ENCODE data around the gene PLXNA4.

Gene PLXNA4

DNA sequence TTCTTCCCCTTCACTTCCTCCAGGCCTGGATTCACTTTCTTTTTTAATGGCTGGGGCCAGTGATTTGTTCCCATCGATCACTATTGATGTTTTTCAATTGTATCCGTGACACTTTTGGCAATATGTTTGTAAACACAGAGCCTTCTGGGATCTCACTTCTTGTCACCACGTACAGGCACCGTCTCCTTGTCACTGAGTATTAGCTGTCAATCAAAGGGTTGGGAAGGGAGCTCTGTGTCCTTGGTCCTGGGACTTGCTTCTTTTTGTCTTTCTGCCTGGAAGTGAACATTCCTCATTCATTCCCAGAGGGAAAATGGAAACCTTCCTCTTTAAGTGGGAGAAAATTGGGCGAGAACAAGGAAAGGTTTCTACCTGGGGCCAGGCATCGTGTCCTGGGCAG, 157.4 kb downstream of the PLXNA4 start:
- DNase-seq (ENCODE audit: low read depth in 3 of 3) = no peak

DNA sequence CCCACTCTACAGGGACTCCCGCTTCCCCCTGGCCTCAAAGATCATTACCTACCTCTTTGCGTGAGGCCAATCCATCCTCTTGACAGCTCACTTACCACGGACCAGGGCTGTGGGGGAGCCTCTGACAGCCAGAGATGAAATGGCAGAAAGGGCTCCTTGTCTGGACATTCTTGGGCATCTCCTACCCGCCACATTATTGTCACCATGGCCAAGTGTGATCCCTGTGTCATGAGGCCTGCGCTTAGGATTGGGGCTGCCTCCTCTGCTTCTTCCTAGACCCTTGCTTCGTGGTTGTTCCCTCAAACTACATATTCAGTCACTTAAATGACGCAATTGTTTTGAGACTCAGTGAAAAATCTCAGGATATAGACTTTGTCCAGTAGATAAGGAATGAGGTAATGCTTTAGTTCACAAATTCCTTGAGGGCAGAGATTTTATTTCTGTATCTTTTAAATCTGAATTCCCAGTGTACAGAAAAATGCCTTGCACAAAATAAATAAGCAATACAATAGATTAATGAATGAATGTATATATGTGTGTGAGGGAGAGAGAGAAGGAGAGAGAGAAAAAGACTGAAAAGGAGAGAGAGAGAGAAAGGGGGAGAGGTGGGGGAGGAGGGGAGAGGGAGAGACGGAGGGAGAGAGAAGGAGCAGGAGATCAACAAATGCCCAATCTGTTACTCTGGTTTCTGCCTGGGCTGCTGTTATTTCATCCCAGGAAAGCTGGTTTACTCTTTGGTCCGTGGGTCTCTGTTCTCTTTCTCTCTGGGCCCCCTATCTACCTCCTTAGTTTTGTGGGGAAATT, 159.0 kb downstream of the PLXNA4 start:
- no peak for DNase-seq (ENCODE audit: low read depth in 3 of 3)

DNA sequence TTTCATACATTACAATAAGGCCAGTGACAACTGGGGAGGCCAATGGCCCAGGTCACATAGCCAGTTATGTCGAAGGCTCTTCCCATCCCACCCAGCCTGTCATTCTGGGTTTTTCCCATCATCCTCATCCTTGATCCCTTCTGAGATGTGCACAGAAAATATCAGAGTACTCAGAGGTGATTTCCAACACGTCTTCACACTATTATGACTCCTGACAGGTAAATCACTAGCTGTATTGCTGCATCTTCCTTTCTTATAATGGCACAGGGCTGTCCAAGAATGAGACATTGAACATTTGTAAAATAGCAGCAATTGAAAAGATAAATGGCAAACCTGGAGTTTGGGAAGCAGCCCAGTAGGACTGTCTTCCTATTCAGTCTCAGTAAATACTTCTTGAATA, 159.9 kb downstream of the PLXNA4 start:
- DNase-seq (ENCODE audit: low read depth in 3 of 3) = no peak

DNA sequence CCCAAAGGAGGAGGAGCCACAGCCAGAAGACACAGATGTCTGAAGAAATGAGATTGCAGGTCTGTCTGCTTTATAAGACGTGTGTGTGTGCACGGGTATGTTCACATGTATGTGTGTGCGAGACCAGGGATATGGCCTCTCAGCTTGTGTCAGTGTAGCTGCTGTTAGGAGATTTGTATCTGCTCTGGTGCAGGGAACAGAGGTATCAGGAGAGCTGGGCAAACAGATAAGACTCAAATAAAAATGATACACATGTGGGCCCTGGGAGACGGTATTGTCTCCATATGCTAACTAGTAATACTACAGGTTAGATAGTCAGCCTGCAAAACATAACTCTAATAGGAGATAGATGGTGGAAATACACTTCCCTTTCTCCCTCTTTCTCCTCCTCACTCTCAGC, 161.0 kb downstream of the PLXNA4 start:
- no peak for DNase-seq (ENCODE audit: low read depth in 3 of 3)

DNA sequence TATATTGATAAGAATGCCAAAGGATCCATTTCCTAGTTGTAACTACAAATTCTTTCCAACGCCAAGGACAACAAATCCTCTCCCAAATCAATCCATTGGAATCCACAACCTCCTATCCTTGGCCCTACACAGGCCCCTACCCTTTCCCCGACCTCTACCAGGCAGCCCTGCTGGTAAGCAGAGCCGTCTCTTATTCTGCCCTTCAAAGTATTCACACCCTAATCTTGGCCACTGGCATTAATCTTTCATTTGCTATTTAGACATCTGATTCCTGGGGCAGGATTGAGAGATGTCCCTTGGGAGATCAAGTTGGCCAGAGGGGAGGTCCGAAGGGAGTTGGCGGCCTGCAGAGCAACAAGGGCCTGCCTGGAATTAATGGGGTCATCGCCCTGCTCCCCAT, 161.4 kb downstream of the PLXNA4 start:
- DNase-seq (ENCODE audit: low read depth in 3 of 3) = no peak

DNA sequence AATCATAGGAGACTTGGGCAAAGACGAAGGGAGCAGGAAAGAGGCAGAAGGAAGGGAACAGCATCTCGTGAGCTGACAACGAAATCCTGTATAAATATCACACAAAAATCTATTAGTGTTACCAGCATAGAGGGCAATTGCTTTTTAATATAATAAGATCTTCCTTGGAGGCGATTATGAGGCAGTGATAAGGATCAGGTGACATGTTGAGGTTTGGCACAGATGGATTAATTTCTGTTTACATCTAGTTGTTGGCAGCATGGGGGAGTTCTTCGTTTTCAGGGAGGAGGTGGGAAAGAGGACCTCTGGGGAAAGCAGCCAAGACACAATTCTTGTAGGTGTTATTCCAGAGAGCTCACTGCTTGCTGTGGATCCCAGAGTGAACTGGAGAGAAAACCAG, 163.8 kb downstream of the PLXNA4 start:
- no peak for DNase-seq (ENCODE audit: low read depth in 3 of 3)

DNA sequence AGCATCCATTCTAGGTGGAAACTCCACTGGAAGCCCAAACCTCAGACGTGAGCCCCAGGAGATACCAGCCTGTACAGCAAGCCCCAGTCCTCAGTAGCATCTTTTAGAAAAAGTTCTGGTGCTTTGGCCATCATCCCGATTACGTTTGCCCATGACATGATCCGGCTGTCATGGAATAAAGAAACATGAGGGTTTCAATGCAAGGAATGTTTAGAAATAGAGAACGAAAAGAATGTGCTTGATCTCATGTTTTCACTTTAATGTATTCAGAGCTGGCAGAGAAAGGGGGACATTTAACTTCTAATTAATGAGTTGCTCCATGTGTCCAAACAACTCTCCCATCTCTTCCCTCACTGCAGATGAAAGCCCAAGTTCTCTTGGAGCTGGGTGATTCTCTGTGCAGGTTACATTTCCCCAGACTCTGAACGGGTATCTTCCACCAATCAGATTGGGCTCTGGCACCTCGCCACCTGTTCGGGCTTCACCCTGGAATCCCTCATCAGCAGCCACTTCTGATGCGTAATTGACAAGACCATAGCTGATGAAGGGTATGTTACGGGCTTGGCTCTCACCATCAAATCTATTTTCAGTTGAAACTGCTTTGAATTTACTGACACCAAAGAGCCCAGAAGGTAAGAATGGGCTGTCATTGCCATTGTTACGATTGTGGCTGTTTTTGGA, 165.3 kb downstream of the PLXNA4 start:
- DNase-seq (ENCODE audit: low read depth in 3 of 3) = no peak

DNA sequence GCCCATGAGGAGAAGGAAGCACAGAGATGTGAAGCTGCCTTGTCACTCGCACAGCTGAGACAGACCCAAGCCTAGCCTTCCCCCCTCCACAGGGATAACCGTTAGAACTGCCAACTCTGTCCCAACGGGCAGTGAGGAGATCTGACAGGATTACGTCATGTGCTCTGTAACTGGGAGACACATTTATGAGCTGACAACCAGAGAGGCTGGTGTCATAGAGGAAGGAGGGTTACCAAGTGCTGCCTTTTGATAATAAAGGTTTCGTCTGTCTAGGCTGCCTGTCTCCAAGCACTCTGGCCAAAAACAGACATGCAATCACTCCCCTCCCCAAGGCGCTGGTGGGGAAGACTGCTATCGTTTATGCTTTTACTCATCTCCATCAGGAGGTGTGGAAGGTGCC, 165.9 kb downstream of the PLXNA4 start:
- no peak for DNase-seq (ENCODE audit: low read depth in 3 of 3)

DNA sequence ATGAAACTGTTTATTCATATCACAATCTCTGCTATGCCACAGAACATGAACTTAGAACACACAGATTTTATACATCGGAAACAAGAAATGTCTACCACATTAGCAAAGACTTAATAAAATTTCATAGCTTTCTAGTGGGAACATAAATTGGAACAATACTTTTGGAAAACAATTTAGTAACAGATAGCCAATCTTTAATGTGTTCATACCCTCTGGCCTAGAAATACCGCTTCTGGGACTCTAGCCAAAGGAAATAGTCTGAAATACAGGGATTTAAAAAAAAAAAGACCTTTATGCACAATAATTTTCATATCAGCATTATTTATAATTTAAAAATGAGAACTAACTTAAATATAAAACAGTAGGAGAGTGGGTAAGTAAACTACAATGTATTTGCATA, 168.5 kb downstream of the PLXNA4 start:
- no peak for DNase-seq (ENCODE audit: low read depth in 3 of 3)

DNA sequence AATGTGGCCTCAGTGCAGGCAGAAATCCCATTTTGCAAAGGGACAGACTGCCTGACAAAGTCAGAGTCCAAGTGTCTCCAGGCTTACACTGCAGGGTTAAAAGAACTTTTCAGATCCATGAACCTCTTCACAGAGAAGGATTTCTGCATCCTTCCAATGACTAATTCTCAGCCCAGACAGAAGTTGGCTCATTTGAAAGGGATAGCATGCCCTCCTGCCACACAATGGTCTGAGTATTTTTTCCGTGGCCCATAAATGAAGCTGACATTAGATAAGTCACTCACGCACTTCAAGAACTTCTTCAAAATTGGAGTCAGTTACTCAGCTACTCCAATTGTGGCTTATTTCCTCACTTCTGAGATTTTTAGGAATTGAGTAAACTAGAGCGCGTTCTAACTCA, 170.2 kb downstream of the PLXNA4 start:
- DNase-seq (ENCODE audit: low read depth in 3 of 3) = no peak

DNA sequence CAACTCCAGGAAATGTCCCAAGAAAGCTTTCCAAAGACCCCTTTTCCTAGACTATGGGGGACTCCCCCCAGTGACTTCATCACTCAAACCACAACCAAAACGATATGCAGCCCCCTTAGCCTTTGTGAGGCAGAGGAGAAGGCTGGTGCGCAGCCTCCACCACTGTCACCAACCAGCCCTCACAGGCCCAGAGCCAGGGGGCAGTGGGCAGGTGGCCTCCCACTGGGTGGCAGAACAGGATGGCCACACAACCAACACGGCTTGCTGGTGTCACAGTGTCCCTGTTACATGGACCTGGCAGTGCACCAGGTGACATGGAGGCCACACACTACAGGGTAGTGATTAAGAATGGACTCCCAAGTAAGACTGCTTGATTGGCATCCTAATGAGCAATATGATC, 172.0 kb downstream of the PLXNA4 start:
- DNase-seq (ENCODE audit: low read depth in 3 of 3) = no peak

DNA sequence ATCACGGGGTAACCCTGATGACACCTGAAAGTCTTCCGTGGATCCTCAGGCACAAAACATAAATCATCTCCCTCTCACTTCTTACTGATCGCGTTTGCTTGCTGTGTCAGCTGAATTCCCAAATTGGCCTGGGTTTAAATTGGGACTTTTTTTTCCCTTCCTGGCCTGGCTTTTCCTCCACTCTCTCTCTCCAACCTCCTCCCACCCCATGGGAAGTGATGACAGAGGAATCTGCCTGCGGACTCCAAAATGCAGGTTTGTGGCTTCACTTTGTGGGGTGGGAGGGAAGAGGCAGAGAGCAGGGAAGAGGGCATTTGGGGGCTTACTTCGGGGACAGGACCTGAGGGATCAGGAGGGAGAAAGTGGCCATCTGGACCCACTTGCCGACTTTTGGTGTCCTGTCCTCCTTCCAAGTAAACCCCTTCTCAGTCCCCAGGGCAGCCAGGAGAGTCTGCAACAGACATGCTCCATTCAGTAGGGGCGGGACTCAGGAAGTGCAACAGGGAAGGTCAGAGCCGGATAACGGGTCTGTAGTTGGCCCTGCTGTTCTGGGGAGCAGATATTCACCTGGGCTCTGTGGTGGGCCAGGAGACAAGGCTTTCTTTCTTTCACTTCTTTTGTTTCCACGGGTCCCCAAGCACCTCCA, 172.7 kb downstream of the PLXNA4 start:
- no peak for DNase-seq (ENCODE audit: low read depth in 3 of 3)

DNA sequence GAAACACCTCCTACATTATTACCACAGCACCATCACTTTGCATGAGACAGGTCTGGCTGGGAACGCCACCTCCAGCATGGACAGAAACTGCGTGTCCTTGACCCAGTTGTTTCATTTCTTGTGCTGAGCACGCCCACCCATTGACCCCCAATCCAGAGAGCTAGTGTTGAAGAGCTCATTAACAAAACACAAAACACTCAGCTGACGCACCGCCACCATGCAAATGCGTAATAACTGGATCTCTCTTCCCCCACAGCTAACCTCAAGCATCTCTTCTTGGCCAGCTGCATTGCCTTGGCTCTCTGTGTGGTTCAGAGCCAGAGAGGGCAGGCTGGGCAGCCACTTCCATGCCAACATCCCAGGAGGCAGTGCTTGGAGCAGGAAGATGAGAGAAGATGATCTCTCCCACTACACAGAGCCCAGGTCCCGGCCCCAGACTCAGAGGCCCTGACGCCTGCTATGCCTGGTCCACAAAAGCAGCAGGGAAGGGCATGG, 173.5 kb downstream of the PLXNA4 start:
- DNase-seq (ENCODE audit: low read depth in 3 of 3) = no peak

DNA sequence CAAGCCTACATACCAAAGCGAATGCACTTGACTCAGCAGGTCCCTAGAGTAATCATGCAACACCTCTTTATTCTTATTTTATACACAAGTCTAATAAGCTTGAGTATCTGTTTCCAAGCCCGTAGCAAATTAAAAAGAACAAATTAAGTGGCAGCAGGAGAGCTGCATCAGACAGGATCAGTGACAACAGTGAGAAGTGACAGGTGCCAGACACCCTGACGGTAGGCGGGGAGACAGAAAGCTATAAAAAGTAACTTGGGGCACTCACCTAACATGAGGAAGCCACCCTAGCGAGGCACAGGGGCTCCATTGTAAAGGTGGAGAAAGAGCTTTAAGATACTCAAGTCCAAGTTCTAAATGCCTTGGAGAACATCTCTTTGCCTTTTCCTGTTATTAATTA, 174.2 kb downstream of the PLXNA4 start:
- no peak for DNase-seq (ENCODE audit: low read depth in 3 of 3)

DNA sequence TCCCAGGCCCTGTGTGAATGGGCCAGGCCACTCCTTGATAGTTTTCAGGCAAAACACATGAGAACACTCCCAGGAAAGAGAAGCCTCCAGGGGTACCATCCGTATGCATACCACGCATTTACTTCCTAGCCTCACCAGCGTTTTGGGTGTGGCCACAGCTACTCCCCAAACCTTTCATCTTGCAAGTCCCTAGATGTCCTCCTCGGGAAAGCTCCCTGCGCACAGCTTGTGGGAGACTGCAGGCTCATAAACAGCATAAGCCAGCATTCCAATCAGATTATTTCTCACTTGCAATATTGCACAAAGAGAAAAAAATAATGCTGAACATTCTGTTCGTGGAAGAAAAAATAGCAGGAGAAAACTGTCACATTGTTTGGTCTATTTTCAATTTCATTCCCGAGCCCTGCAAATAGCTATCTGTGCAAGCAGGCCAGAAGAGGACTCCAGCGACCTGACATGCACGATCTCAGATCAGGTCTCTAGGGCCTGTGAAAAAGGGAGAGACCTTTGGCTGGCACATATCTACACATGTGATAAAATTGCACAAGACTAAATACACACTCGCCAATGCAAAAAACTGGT, 175.6 kb downstream of the PLXNA4 start:
- DNase-seq (ENCODE audit: low read depth in 3 of 3) = no peak

DNA sequence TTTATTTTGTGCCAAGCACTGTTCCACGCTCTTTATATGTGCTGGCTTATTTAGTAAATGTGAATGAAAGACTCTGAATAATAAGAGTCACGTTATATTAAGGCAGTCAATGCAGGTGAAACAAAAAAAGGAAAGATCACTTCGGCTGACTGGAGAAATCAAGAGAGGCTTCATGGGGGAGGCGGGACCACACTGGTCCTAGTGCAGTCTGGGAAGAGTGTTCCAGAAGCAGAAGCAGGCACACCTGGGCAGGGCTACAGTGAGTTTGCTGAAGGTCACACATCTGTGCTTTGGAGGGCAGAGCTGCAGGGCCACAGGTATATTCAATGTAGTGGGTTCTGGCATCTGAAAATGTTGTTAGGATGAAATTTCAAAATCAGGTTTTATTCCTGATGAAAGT, 176.9 kb downstream of the PLXNA4 start:
- no peak for DNase-seq (ENCODE audit: low read depth in 3 of 3)

DNA sequence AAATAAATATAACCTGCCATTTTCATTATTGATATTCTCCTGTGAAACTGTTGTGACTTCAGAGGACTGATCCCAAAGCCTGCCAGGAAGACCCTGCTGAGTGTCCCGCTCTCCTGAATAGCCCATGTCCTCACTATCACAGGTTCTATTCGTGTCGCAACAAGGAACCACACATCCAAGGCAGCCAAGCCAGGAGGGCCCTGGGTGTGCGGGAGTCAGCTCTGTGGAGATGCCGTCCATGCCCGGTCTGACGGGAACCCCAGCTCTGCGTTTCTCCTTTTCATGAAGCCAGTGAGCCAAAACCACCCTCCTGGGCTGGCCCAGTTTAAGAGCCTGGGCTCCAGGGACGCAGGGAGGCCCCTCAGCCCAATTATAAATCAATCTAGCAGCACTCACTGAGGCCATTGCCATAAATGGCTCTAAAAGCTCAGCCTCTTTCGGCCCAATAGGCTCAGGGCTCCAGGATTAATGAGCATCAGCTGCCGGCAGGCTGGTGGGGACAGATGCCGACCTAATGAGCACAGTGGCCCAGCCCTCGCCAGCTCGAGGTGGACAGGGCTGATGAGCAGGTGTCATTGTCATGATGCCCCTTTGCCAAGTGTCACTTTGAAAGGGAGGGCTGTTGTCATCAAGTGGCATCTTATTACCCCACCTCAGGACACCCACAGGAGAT, 177.9 kb downstream of the PLXNA4 start:
- DNase-seq (ENCODE audit: low read depth in 3 of 3) = no peak

DNA sequence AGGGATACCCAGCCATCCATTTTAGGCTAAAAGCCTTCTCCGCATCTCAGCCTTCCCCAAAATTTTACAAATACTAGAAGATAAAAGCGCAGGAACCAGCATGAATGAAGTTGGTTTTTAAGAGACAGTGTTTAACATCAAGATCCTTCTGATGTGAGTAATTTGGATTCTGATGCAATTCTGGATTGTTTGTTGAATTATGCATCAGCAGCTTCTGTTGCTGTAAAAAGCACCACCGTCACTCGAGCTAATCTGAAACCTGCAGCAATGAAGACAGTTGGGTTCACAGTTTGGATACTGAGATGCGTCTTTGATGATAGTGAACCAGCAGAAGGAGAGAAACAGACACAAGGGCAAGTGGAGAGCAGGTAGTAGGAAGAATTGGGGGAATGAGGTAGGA, 179.2 kb downstream of the PLXNA4 start:
- no peak for DNase-seq (ENCODE audit: low read depth in 3 of 3)

DNA sequence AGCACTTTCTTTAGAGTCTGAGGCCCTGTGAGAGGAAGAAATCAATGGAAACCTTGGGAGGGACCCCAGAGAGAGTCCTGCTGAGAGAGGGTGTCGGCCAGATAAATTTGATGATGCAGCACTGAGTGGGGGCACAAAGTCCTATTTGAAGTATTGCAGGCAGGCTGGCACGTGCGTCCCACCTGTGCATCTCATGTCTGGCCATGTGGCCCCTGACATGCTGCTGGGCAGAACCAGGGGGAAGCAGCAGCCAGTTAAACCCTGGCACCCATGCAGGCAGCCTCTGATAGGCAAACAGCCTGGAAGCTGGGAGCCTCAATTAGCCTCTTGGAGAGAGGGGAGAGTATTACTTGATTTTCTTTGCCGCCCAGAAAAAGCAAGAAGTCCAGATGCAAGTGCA, 180.9 kb downstream of the PLXNA4 start:
- DNase-seq (ENCODE audit: low read depth in 3 of 3) = no peak

DNA sequence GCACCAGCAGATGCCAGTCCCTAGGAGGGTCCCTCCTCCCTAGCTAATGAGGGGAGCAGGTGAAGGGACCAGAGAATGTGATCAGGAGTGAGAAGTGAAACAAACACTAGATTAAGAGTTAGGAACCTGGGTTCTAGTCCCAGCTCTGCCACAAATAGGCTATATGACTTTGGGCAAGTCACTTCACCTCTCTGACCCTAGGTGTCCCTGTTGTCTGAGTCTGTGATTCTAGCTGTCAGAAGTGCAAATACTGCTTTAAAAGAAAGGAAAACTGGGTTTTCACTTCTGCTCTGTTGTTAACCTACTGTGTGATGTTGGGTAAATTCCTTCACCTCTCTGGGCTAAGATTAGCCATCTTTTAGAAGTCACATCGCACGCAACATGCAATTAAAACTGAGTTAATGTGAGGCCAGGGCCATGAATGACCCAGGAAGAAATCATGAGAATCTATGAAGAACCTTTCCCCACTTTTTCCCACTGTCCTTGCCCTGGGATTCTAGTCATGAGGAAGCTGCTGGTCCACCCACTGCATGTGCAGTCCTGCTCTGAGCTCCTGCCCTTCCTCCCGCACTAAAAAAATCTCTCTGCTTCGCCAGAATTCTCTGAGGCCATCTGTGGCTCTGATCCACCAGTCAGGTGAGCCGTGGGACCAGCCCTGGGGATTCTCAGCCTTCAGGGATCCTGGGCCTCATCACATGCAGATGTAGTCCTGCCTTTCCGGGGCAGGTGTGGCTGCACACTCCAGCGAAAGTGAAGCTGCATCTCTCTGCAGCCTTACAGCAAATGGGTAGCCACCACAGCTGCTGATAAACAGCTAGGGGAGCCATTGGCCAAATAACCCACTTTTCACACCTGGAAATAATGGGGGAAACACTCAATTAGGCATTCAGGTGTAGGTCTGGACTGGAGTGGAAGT, 181.7 kb downstream of the PLXNA4 start:
- no peak for DNase-seq (ENCODE audit: low read depth in 3 of 3)

DNA sequence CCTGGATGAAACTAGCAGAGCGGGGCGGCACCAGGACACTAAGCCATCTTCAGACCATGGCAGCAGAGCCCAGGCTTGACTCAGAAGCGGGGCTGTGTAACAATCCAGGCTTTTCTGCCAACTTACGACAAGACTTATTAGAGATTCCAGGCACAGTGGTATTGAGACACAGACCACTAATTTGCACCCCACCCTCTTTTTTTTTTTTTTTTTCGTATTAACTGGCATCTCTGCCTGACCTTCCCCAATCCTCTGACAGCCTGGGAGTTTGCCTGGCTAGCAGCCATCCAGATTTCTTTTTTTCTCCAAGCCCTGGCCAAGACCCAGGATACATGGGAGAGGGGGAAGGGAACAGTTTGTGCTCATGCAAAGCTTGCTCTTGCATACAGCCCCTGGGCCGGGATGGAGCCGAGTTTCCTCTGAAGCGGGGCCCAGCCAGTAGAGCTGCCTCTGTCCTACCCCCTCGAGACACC, 182.4 kb downstream of the PLXNA4 start:
- DNase-seq (ENCODE audit: low read depth in 3 of 3) = no peak
